ENCODE measurements around the gene C7orf25.
A peak's percentile ranks its signal among the peaks of the same experiment; 100 is the strongest.

C7orf25 gene

GRCh38 chr7:42880392-42880791 lies 31.5 kb downstream of the C7orf25 start:
- DNase-seq (ENCODE audit: extremely low read depth in 1 of 2, low read depth in 1 of 2): no peak

- DNase-seq (ENCODE audit: extremely low read depth in 1 of 2, low read depth in 1 of 2): no peak
These were observed 33.6 kb downstream of the C7orf25 start for GRCh38 chr7:42878303-42878702.

GRCh38 chr7:42877862-42878261 lies 34.0 kb downstream of the C7orf25 start:
- no peak for DNase-seq (ENCODE audit: extremely low read depth in 1 of 2, low read depth in 1 of 2)

- DNase-seq (ENCODE audit: extremely low read depth in 1 of 2, low read depth in 1 of 2): peak in 1 of 2 donors; percentile 3
These were observed 35.4 kb downstream of the C7orf25 start for GRCh38 chr7:42876182-42877068.

GRCh38 chr7:42869131-42870020 lies 42.5 kb downstream of the C7orf25 start:
- no peak for DNase-seq (ENCODE audit: extremely low read depth in 1 of 2, low read depth in 1 of 2)

GRCh38 chr7:42868480-42868879 lies 43.4 kb downstream of the C7orf25 start:
- DNase-seq (ENCODE audit: extremely low read depth in 1 of 2, low read depth in 1 of 2): no peak
